H1 (cell line): ENCODE measurements around the gene SPATA4. TPM values are rescaled to one million over a fixed set of nuclear protein-coding genes. Genes with fewer than 3 reads are reported as not detected.

Source experiments
- CTCF ChIA-PET: fragments of 300-600 bp; sonication (Branson Sonifier 250); formaldehyde crosslinking; loops from one replicate; lab custom pipeline; 2021; ENCODE audit not compliant: partially characterized antibody; lab: Charles Lee
- POLR2A ChIA-PET: fragments of 300-600 bp; sonication (Branson Sonifier 250); formaldehyde crosslinking; loops from one replicate; lab custom pipeline; 2021; ENCODE audit warnings: inconsistent platforms; ENCODE audit not compliant: partially characterized antibody; lab: Charles Lee
- DNase-seq, 2 experiments: peaks; one replicate each; pipeline versions ENCODE4 v3.0.0 to v3.0.0-alpha.2; 2010 to 2022; ENCODE audit warnings: low spot score in 2 of 2, low read depth in 1 of 2, mixed read lengths in 1 of 2
- FAIRE-seq: peaks from 2 replicates; lab custom pipeline; 2011; peaks lifted over from hg19 to GRCh38; lab: Jason Lieb, UNC
- H2AFZ ChIP-seq: 2 replicates; pipeline ENCODE4 v1.8.1; 2012; ENCODE audit warnings: low read length, inconsistent platforms
- H2AK5ac ChIP-seq: 2 replicates; pipeline ENCODE4 v1.6.1; 2013; ENCODE audit warnings: low read depth, low read length
- H2BK120ac ChIP-seq: replicated peaks from 2 replicates; pipeline ENCODE3; 2013; ENCODE audit warnings: low read depth, low read length, inconsistent platforms
- H2BK12ac ChIP-seq: 2 replicates; pipeline ENCODE4 v1.6.1; 2013; ENCODE audit warnings: low read depth, low read length
- H2BK15ac ChIP-seq: 2 replicates; pipeline ENCODE4 v1.6.1; 2013; ENCODE audit warnings: low read length
- H2BK20ac ChIP-seq: 2 replicates; pipeline ENCODE4 v1.6.1; 2013; ENCODE audit warnings: low read length
- H2BK5ac ChIP-seq: 2 replicates; pipeline ENCODE4 v1.6.1; 2013; ENCODE audit warnings: low read depth, low read length
- H3K14ac ChIP-seq: 2 replicates; pipeline ENCODE4 v1.6.1; 2013; ENCODE audit warnings: inconsistent platforms; ENCODE audit not compliant: insufficient read length
- H3K18ac ChIP-seq: 2 replicates; pipeline ENCODE4 v1.6.1; 2013; ENCODE audit warnings: low read length; ENCODE audit errors: extremely low read depth
- H3K23ac ChIP-seq: 2 replicates; pipeline ENCODE4 v1.6.1; 2013; ENCODE audit warnings: inconsistent platforms; ENCODE audit not compliant: insufficient read length
- H3K23me2 ChIP-seq: 2 replicates; pipeline ENCODE4 v1.6.1; 2013; ENCODE audit warnings: low read depth, low read length
- H3K27ac ChIP-seq: 2 replicates; pipeline ENCODE4 v1.6.1; 2011; ENCODE audit warnings: low read depth, low read length, inconsistent platforms
- H3K27me3 ChIP-seq, 4 experiments: replicated peaks in 1 of 4; 1 replicate in 1 of 4; 2 replicates in 3 of 4; pipeline versions ENCODE4 v1.6.1 to v1.8.1; 2011 to 2013; ENCODE audit warnings: low read length in 3 of 4, mild to moderate bottlenecking in 3 of 4, inconsistent platforms in 2 of 4, mixed read lengths in 2 of 4, moderate library complexity in 1 of 4; ENCODE audit not compliant: control insufficient read depth in 3 of 4, insufficient read depth in 3 of 4; ENCODE audit errors: extremely low read depth in 1 of 4
- H3K36me3 ChIP-seq, 4 experiments: 2 replicates each; pipeline versions ENCODE4 v1.6.1 to v1.8.1; 2011 to 2013; ENCODE audit warnings: mild to moderate bottlenecking in 4 of 4, low read length in 3 of 4, moderate library complexity in 2 of 4, control low read depth in 1 of 4, inconsistent platforms in 1 of 4; ENCODE audit not compliant: insufficient read depth in 4 of 4, control insufficient read depth in 2 of 4
- H3K4ac ChIP-seq: replicated peaks from 2 replicates; pipeline ENCODE3; 2013; ENCODE audit warnings: low read length, low read depth, mixed read lengths, inconsistent platforms; ENCODE audit not compliant: insufficient read length
- H3K4me1 ChIP-seq, 4 experiments: replicated peaks in 1 of 4; 1 replicate in 1 of 4; 2 replicates in 3 of 4; pipeline versions ENCODE4 v1.6.1 to v1.8.1; 2011 to 2013; ENCODE audit warnings: low read length in 3 of 4, inconsistent platforms in 2 of 4, mixed read lengths in 1 of 4; ENCODE audit not compliant: insufficient read depth in 4 of 4, control insufficient read depth in 3 of 4
- H3K4me2 ChIP-seq, 2 experiments: 2 replicates each; pipeline versions ENCODE4 v1.6.1 to v1.8.1; 2011 to 2013; ENCODE audit warnings: low read depth in 2 of 2, low read length in 2 of 2, control low read depth in 1 of 2, inconsistent platforms in 1 of 2, mild to moderate bottlenecking in 1 of 2; ENCODE audit not compliant: insufficient read depth in 1 of 2
- H3K4me3 ChIP-seq, 4 experiments: fragments of 200-600, 300-600 bp in 1 of 4; sonication (generic), shearing (Covaris generic), sonication (Bioruptor Twin) in 1 of 4; 2 replicates each; pipeline versions ENCODE4 v1.5.1 to v1.8.1; 2011 to 2016; ENCODE audit warnings: low read length in 4 of 4, low read depth in 3 of 4, control low read depth in 2 of 4, inconsistent platforms in 2 of 4, mild to moderate bottlenecking in 2 of 4, mixed read lengths in 1 of 4, moderate library complexity in 1 of 4; ENCODE audit not compliant: insufficient read depth in 2 of 4; ENCODE audit errors: extremely low read depth in 1 of 4
- H3K56ac ChIP-seq: replicated peaks from 2 replicates; pipeline ENCODE3; 2013; ENCODE audit warnings: low read depth, mild to moderate bottlenecking, mixed read lengths, low read length, inconsistent platforms; ENCODE audit not compliant: insufficient read length
- H3K79me1 ChIP-seq: 2 replicates; pipeline ENCODE4 v1.6.1; 2013; ENCODE audit warnings: low read depth, low read length, control low read depth
- H3K79me2 ChIP-seq, 2 experiments: 2 replicates each; pipeline versions ENCODE4 v1.6.1 to v1.8.1; 2012 to 2013; ENCODE audit warnings: low read length in 2 of 2, mild to moderate bottlenecking in 2 of 2, inconsistent platforms in 1 of 2; ENCODE audit not compliant: insufficient read depth in 2 of 2, control insufficient read depth in 1 of 2
- H3K9ac ChIP-seq, 4 experiments: replicated peaks in 1 of 4; 1 replicate in 1 of 4; 2 replicates in 3 of 4; pipeline versions ENCODE4 v1.6.1 to v1.8.1; 2011 to 2013; ENCODE audit warnings: low read depth in 3 of 4, low read length in 3 of 4, control low read depth in 2 of 4, mild to moderate bottlenecking in 2 of 4, moderate library complexity in 2 of 4, inconsistent platforms in 1 of 4; ENCODE audit errors: extremely low read depth in 1 of 4
- H3K9me3 ChIP-seq, 2 experiments: 2 replicates each; pipeline versions ENCODE4 v1.6.1 to v1.8.1; 2012 to 2013; ENCODE audit warnings: mild to moderate bottlenecking in 2 of 2, moderate library complexity in 2 of 2, control low read depth in 1 of 2, inconsistent platforms in 1 of 2, low read depth in 1 of 2, low read length in 1 of 2, mixed read lengths in 1 of 2; ENCODE audit not compliant: insufficient read depth in 2 of 2
- H4K20me1 ChIP-seq, 2 experiments: replicated peaks in 1 of 2; 2 replicates each; pipeline versions ENCODE3 to v1.8.1; 2011 to 2013; ENCODE audit warnings: inconsistent platforms in 2 of 2, low read length in 2 of 2, mild to moderate bottlenecking in 1 of 2; ENCODE audit not compliant: insufficient read depth in 2 of 2, control insufficient read depth in 1 of 2
- H4K5ac ChIP-seq: 2 replicates; pipeline ENCODE4 v1.6.1; 2013; ENCODE audit warnings: low read length, low read depth, mixed read lengths, inconsistent platforms; ENCODE audit not compliant: insufficient read length
- H4K8ac ChIP-seq: 2 replicates; pipeline ENCODE4 v1.8.0; 2013; ENCODE audit warnings: mild to moderate bottlenecking, moderate library complexity, low read length, inconsistent platforms; ENCODE audit not compliant: insufficient read depth; ENCODE audit errors: extremely low read depth
- H4K91ac ChIP-seq: replicated peaks from 2 replicates; pipeline ENCODE3; 2013; ENCODE audit warnings: low read length, mixed read lengths, inconsistent platforms; ENCODE audit not compliant: insufficient read length
- BRCA1 ChIP-seq: IDR thresholded peaks from 2 replicates; pipeline ENCODE4 v1.6.1; 2012; ENCODE audit warnings: low read depth, low read length, improper control_type of control experiment
- CREB1 ChIP-seq: IDR thresholded peaks from 2 replicates; pipeline ENCODE4 v1.6.1; 2012; ENCODE audit warnings: inconsistent platforms
- EGR1 ChIP-seq: IDR thresholded peaks from 2 replicates; pipeline ENCODE4 v1.6.1; 2011; ENCODE audit warnings: low read depth, low read length, borderline replicate concordance
- GTF2F1 ChIP-seq: IDR thresholded peaks from 2 replicates; pipeline ENCODE4 v1.6.1; 2012; ENCODE audit warnings: low read depth, low read length, improper control_type of control experiment, borderline replicate concordance
- JUND ChIP-seq: IDR thresholded peaks from 2 replicates; pipeline ENCODE4 v1.6.1; 2011; ENCODE audit warnings: mild to moderate bottlenecking, improper control_type of control experiment, low read length
- KDM4A ChIP-seq: IDR thresholded peaks from one replicate; pipeline ENCODE4 v1.7.1; 2012; ENCODE audit warnings: low read depth, mild to moderate bottlenecking, moderate library complexity, low read length, inconsistent platforms; ENCODE audit not compliant: severe bottlenecking
- POLR2A ChIP-seq, 2 experiments: IDR thresholded peaks; 1 replicate in 1 of 2; 2 replicates in 1 of 2; pipeline ENCODE4 v1.6.1; 2011; ENCODE audit warnings: low read depth in 2 of 2, low read length in 2 of 2, mild to moderate bottlenecking in 2 of 2; ENCODE audit errors: control extremely low read depth in 1 of 2
- RAD21 ChIP-seq, 2 experiments: IDR thresholded peaks in 1 of 2; conservative IDR thresholded peaks in 1 of 2; 2 replicates each; pipeline ENCODE4 v1.6.1; 2011; ENCODE audit warnings: low read depth in 2 of 2, low read length in 2 of 2, improper control_type of control experiment in 1 of 2, inconsistent platforms in 1 of 2, mild to moderate bottlenecking in 1 of 2, moderate library complexity in 1 of 2
- SAP30 ChIP-seq: fragments of 300-600 bp; sonication (generic); IDR thresholded peaks from 2 replicates; pipeline ENCODE4 v1.7.1; 2012; ENCODE audit warnings: low read length, moderate library complexity, mild to moderate bottlenecking, inconsistent platforms; ENCODE audit not compliant: insufficient read depth, insufficient replicate concordance
- TEAD4 ChIP-seq: IDR thresholded peaks from 2 replicates; pipeline ENCODE4 v1.6.1; 2012; ENCODE audit warnings: low read depth, low read length, inconsistent platforms, mixed read lengths
- YY1 ChIP-seq: IDR thresholded peaks from 2 replicates; pipeline ENCODE4 v1.6.1; 2011; ENCODE audit warnings: low read depth, mild to moderate bottlenecking, low read length
- WGBS, 2 experiments: shearing (Covaris generic) in 1 of 2; methylation state at CpG; one replicate each; pipeline versions ENCODE4 v1.1.6 to v1.1.7; 2013 to 2015; ENCODE audit warnings: low lambda C conversion rate in 2 of 2, mixed read lengths in 2 of 2, inconsistent platforms in 1 of 2, low coverage in 1 of 2, missing lambda C conversion rate in 1 of 2; ENCODE audit not compliant: insufficient replicate concordance in 2 of 2, insufficient coverage in 1 of 2, insufficient read length in 1 of 2; ENCODE audit errors: extremely low coverage in 1 of 2, missing lambda C conversion rate in 1 of 2; 5-methylcytosine and 5-hydroxymethylcytosine counted together
- polyA plus RNA-seq, 7 experiments: library from polyadenylated mRNA; depleted of rRNA in 3 of 7; stranded (reverse) in 5 of 7; unstranded in 2 of 7; fragments of >200 nt in 5 of 7; fragments of 200-250 nt in 2 of 7; gene quantifications; 1 replicate in 5 of 7; 2 replicates in 1 of 7; 4 replicates in 1 of 7; pipeline versions ENCODE4 v1.2.1 to v1.2.3, GENCODE V29; 2011 to 2013; ENCODE audit warnings: missing spikeins in 2 of 7, mixed read lengths in 2 of 7
- total RNA-seq: library from RNA; stranded (reverse); fragmentation: NEBNext Ultra II Directional; extraction: Animal tissue kit (Norgen Biotek cat#: 25700); gene quantifications from 2 replicates; pipeline ENCODE4 v1.2.1, GENCODE V29; 2021
- TF ChIP-seq, protein P1 (sequence below), 3 experiments: IDR thresholded peaks; 1 replicate in 2 of 3; 2 replicates in 1 of 3; pipeline versions ENCODE4 v1.5.1 to v1.6.1; 2011; ENCODE audit warnings: low read length in 3 of 3, mild to moderate bottlenecking in 3 of 3, inconsistent platforms in 2 of 3, low read depth in 1 of 3, moderate library complexity in 1 of 3; ENCODE audit not compliant: insufficient read depth in 1 of 3; ENCODE audit errors: control extremely low read depth in 1 of 3

Gene SPATA4
- total and polyA plus RNA-seq, 2 of the 8 experiments (the other 6 are each of a cell fraction or from before 2014, with no cell fraction given): not detected

DNA sequence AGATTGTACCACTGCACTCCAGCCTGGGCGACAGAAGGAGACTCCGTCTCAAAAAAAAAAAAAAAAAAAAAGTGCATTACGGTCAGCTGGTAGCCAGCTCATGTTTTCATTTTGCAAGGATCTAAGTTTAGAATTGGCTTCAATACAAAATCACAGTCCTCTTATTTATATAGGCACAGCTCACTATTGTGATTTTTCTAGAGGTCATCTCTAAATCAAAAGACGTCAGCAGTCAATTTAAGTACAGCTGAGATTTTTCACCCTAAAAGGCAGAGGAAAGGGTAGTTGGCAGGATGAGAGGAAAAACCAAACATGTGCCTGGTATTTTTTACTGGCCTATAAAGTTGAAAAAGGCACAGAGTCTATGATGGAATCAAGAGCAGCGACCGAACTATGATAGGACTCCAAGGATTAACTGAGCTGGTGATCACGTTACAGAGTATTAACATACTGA is 42.8 kb upstream of the SPATA4 start:
- no peak overlapping the region for H4K8ac ChIP-seq
- H3K36me3 ChIP-seq: no peaks in the 10 kb centered on the region
- no peak overlapping the region for H2BK20ac ChIP-seq
- ChIA-PET POLR2A (no interaction called here), CTCF (interaction anchor here (0.6 to 2.1 kb wide), 4 partner anchors 10 to 123 kb away, joined by 3 to 5 read pairs (median 4); no protein-coding TSS in a partner anchor)
- 88% methylated on average over 4 of the region's 7 CpGs; no CpG with 5 or more reads in 1 of the 2 experiments for WGBS, 2 experiments
- no peak overlapping the region for H2AK5ac ChIP-seq
- no peak overlapping the region for H3K14ac ChIP-seq
- no peak overlapping the region for H3K56ac ChIP-seq
- H3K4me3 ChIP-seq: no peak overlapping the region
- H2BK120ac ChIP-seq: no peak overlapping the region
- no peaks in the 10 kb centered on the region for H3K9me3 ChIP-seq
- no peak overlapping the region for H3K9ac ChIP-seq
- H3K23ac ChIP-seq: no peak overlapping the region
- H3K79me2 ChIP-seq: no peaks in the 10 kb centered on the region
- no peak overlapping the region for H4K5ac ChIP-seq
- H3K79me1 ChIP-seq: no peaks in the 10 kb centered on the region
- no peak overlapping the region for H4K91ac ChIP-seq
- H3K4me2 ChIP-seq: no peak overlapping the region
- no peak overlapping the region for H3K27ac ChIP-seq
- no peak for DNase-seq
- no peak overlapping the region for H2BK15ac ChIP-seq
- no peak overlapping the region for H3K18ac ChIP-seq
- FAIRE-seq: no peak
- H4K20me1 ChIP-seq: no peaks in the 10 kb centered on the region
- H2BK12ac ChIP-seq: no peak overlapping the region
- no peaks in the 10 kb centered on the region for H3K27me3 ChIP-seq
- peak overlapping the region; percentile 72; the same call in 1 of the 2 replicates for H2AFZ ChIP-seq
- no peak overlapping the region for H2BK5ac ChIP-seq
- no peaks in the 10 kb centered on the region for H3K4me1 ChIP-seq
- H3K23me2 ChIP-seq: no peaks in the 10 kb centered on the region
- H3K4ac ChIP-seq: no peak overlapping the region
- TF ChIP-seq EGR1 (no peak), YY1 (no peak), TEAD4 (no peak), RAD21 (IDR thresholded peaks at IDR 0.05 in 1 of 2, conservative IDR thresholded peaks at IDR 0.05 in 1 of 2; ENCODE audit: low read depth in 2 of 2, low read length in 2 of 2) (no peak), SAP30 (no peak), KDM4A (no peak), GTF2F1 (no peak), POLR2A (IDR thresholded peaks at IDR 0.05; ENCODE audit: control extremely low read depth in 1 of 2, low read depth in 2 of 2, low read length in 2 of 2) (no peak), CREB1 (no peak), BRCA1 (no peak), JUND (no peak)
- TF ChIP-seq, protein P1, sequence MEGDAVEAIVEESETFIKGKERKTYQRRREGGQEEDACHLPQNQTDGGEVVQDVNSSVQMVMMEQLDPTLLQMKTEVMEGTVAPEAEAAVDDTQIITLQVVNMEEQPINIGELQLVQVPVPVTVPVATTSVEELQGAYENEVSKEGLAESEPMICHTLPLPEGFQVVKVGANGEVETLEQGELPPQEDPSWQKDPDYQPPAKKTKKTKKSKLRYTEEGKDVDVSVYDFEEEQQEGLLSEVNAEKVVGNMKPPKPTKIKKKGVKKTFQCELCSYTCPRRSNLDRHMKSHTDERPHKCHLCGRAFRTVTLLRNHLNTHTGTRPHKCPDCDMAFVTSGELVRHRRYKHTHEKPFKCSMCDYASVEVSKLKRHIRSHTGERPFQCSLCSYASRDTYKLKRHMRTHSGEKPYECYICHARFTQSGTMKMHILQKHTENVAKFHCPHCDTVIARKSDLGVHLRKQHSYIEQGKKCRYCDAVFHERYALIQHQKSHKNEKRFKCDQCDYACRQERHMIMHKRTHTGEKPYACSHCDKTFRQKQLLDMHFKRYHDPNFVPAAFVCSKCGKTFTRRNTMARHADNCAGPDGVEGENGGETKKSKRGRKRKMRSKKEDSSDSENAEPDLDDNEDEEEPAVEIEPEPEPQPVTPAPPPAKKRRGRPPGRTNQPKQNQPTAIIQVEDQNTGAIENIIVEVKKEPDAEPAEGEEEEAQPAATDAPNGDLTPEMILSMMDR (IDR thresholded peaks at IDR 0.05; ENCODE audit: control extremely low read depth in 1 of 3, insufficient read depth in 1 of 3, low read depth in 1 of 3, low read length in 3 of 3): no peak
